H1 (cell line): ENCODE data around the gene NFX1. TPM values are rescaled to one million over a fixed set of nuclear protein-coding genes. Genes with fewer than 3 reads are reported as not detected.

Source experiments
- CTCF ChIA-PET: fragments of 300-600 bp; sonication (Branson Sonifier 250); formaldehyde crosslinking; loops from one replicate; lab custom pipeline; 2021; ENCODE audit not compliant: partially characterized antibody; lab: Charles Lee
- POLR2A ChIA-PET: fragments of 300-600 bp; sonication (Branson Sonifier 250); formaldehyde crosslinking; loops from one replicate; lab custom pipeline; 2021; ENCODE audit warnings: inconsistent platforms; ENCODE audit not compliant: partially characterized antibody; lab: Charles Lee
- DNase-seq, 2 experiments: peaks; one replicate each; pipeline versions ENCODE4 v3.0.0 to v3.0.0-alpha.2; 2010 to 2022; ENCODE audit warnings: low spot score in 2 of 2, low read depth in 1 of 2, mixed read lengths in 1 of 2
- FAIRE-seq: peaks from 2 replicates; lab custom pipeline; 2011; peaks lifted over from hg19 to GRCh38; lab: Jason Lieb, UNC
- H2AFZ ChIP-seq: 2 replicates; pipeline ENCODE4 v1.8.1; 2012; ENCODE audit warnings: low read length, inconsistent platforms
- H2AK5ac ChIP-seq: 2 replicates; pipeline ENCODE4 v1.6.1; 2013; ENCODE audit warnings: low read depth, low read length
- H2BK120ac ChIP-seq: replicated peaks from 2 replicates; pipeline ENCODE3; 2013; ENCODE audit warnings: low read depth, low read length, inconsistent platforms
- H2BK12ac ChIP-seq: 2 replicates; pipeline ENCODE4 v1.6.1; 2013; ENCODE audit warnings: low read depth, low read length
- H2BK15ac ChIP-seq: 2 replicates; pipeline ENCODE4 v1.6.1; 2013; ENCODE audit warnings: low read length
- H2BK20ac ChIP-seq: 2 replicates; pipeline ENCODE4 v1.6.1; 2013; ENCODE audit warnings: low read length
- H2BK5ac ChIP-seq: 2 replicates; pipeline ENCODE4 v1.6.1; 2013; ENCODE audit warnings: low read depth, low read length
- H3K14ac ChIP-seq: 2 replicates; pipeline ENCODE4 v1.6.1; 2013; ENCODE audit warnings: inconsistent platforms; ENCODE audit not compliant: insufficient read length
- H3K18ac ChIP-seq: 2 replicates; pipeline ENCODE4 v1.6.1; 2013; ENCODE audit warnings: low read length; ENCODE audit errors: extremely low read depth
- H3K23ac ChIP-seq: 2 replicates; pipeline ENCODE4 v1.6.1; 2013; ENCODE audit warnings: inconsistent platforms; ENCODE audit not compliant: insufficient read length
- H3K23me2 ChIP-seq: 2 replicates; pipeline ENCODE4 v1.6.1; 2013; ENCODE audit warnings: low read depth, low read length
- H3K27ac ChIP-seq: 2 replicates; pipeline ENCODE4 v1.6.1; 2011; ENCODE audit warnings: low read depth, low read length, inconsistent platforms
- H3K27me3 ChIP-seq, 4 experiments: replicated peaks in 1 of 4; 1 replicate in 1 of 4; 2 replicates in 3 of 4; pipeline versions ENCODE4 v1.6.1 to v1.8.1; 2011 to 2013; ENCODE audit warnings: low read length in 3 of 4, mild to moderate bottlenecking in 3 of 4, inconsistent platforms in 2 of 4, mixed read lengths in 2 of 4, moderate library complexity in 1 of 4; ENCODE audit not compliant: control insufficient read depth in 3 of 4, insufficient read depth in 3 of 4; ENCODE audit errors: extremely low read depth in 1 of 4
- H3K36me3 ChIP-seq, 4 experiments: 2 replicates each; pipeline versions ENCODE4 v1.6.1 to v1.8.1; 2011 to 2013; ENCODE audit warnings: mild to moderate bottlenecking in 4 of 4, low read length in 3 of 4, moderate library complexity in 2 of 4, control low read depth in 1 of 4, inconsistent platforms in 1 of 4; ENCODE audit not compliant: insufficient read depth in 4 of 4, control insufficient read depth in 2 of 4
- H3K4ac ChIP-seq: replicated peaks from 2 replicates; pipeline ENCODE3; 2013; ENCODE audit warnings: low read length, low read depth, mixed read lengths, inconsistent platforms; ENCODE audit not compliant: insufficient read length
- H3K4me1 ChIP-seq, 4 experiments: replicated peaks in 1 of 4; 1 replicate in 1 of 4; 2 replicates in 3 of 4; pipeline versions ENCODE4 v1.6.1 to v1.8.1; 2011 to 2013; ENCODE audit warnings: low read length in 3 of 4, inconsistent platforms in 2 of 4, mixed read lengths in 1 of 4; ENCODE audit not compliant: insufficient read depth in 4 of 4, control insufficient read depth in 3 of 4
- H3K4me2 ChIP-seq, 2 experiments: 2 replicates each; pipeline versions ENCODE4 v1.6.1 to v1.8.1; 2011 to 2013; ENCODE audit warnings: low read depth in 2 of 2, low read length in 2 of 2, control low read depth in 1 of 2, inconsistent platforms in 1 of 2, mild to moderate bottlenecking in 1 of 2; ENCODE audit not compliant: insufficient read depth in 1 of 2
- H3K4me3 ChIP-seq, 4 experiments: fragments of 200-600, 300-600 bp in 1 of 4; sonication (generic), shearing (Covaris generic), sonication (Bioruptor Twin) in 1 of 4; 2 replicates each; pipeline versions ENCODE4 v1.5.1 to v1.8.1; 2011 to 2016; ENCODE audit warnings: low read length in 4 of 4, low read depth in 3 of 4, control low read depth in 2 of 4, inconsistent platforms in 2 of 4, mild to moderate bottlenecking in 2 of 4, mixed read lengths in 1 of 4, moderate library complexity in 1 of 4; ENCODE audit not compliant: insufficient read depth in 2 of 4; ENCODE audit errors: extremely low read depth in 1 of 4
- H3K56ac ChIP-seq: replicated peaks from 2 replicates; pipeline ENCODE3; 2013; ENCODE audit warnings: low read depth, mild to moderate bottlenecking, mixed read lengths, low read length, inconsistent platforms; ENCODE audit not compliant: insufficient read length
- H3K79me1 ChIP-seq: 2 replicates; pipeline ENCODE4 v1.6.1; 2013; ENCODE audit warnings: low read depth, low read length, control low read depth
- H3K79me2 ChIP-seq, 2 experiments: 2 replicates each; pipeline versions ENCODE4 v1.6.1 to v1.8.1; 2012 to 2013; ENCODE audit warnings: low read length in 2 of 2, mild to moderate bottlenecking in 2 of 2, inconsistent platforms in 1 of 2; ENCODE audit not compliant: insufficient read depth in 2 of 2, control insufficient read depth in 1 of 2
- H3K9ac ChIP-seq, 4 experiments: replicated peaks in 1 of 4; 1 replicate in 1 of 4; 2 replicates in 3 of 4; pipeline versions ENCODE4 v1.6.1 to v1.8.1; 2011 to 2013; ENCODE audit warnings: low read depth in 3 of 4, low read length in 3 of 4, control low read depth in 2 of 4, mild to moderate bottlenecking in 2 of 4, moderate library complexity in 2 of 4, inconsistent platforms in 1 of 4; ENCODE audit errors: extremely low read depth in 1 of 4
- H3K9me3 ChIP-seq, 2 experiments: 2 replicates each; pipeline versions ENCODE4 v1.6.1 to v1.8.1; 2012 to 2013; ENCODE audit warnings: mild to moderate bottlenecking in 2 of 2, moderate library complexity in 2 of 2, control low read depth in 1 of 2, inconsistent platforms in 1 of 2, low read depth in 1 of 2, low read length in 1 of 2, mixed read lengths in 1 of 2; ENCODE audit not compliant: insufficient read depth in 2 of 2
- H4K20me1 ChIP-seq, 2 experiments: replicated peaks in 1 of 2; 2 replicates each; pipeline versions ENCODE3 to v1.8.1; 2011 to 2013; ENCODE audit warnings: inconsistent platforms in 2 of 2, low read length in 2 of 2, mild to moderate bottlenecking in 1 of 2; ENCODE audit not compliant: insufficient read depth in 2 of 2, control insufficient read depth in 1 of 2
- H4K5ac ChIP-seq: 2 replicates; pipeline ENCODE4 v1.6.1; 2013; ENCODE audit warnings: low read length, low read depth, mixed read lengths, inconsistent platforms; ENCODE audit not compliant: insufficient read length
- H4K8ac ChIP-seq: 2 replicates; pipeline ENCODE4 v1.8.0; 2013; ENCODE audit warnings: mild to moderate bottlenecking, moderate library complexity, low read length, inconsistent platforms; ENCODE audit not compliant: insufficient read depth; ENCODE audit errors: extremely low read depth
- H4K91ac ChIP-seq: replicated peaks from 2 replicates; pipeline ENCODE3; 2013; ENCODE audit warnings: low read length, mixed read lengths, inconsistent platforms; ENCODE audit not compliant: insufficient read length
- GTF2F1 ChIP-seq: IDR thresholded peaks from 2 replicates; pipeline ENCODE4 v1.6.1; 2012; ENCODE audit warnings: low read depth, low read length, improper control_type of control experiment, borderline replicate concordance
- WGBS, 2 experiments: shearing (Covaris generic) in 1 of 2; methylation state at CpG; one replicate each; pipeline versions ENCODE4 v1.1.6 to v1.1.7; 2013 to 2015; ENCODE audit warnings: low lambda C conversion rate in 2 of 2, mixed read lengths in 2 of 2, inconsistent platforms in 1 of 2, low coverage in 1 of 2, missing lambda C conversion rate in 1 of 2; ENCODE audit not compliant: insufficient replicate concordance in 2 of 2, insufficient coverage in 1 of 2, insufficient read length in 1 of 2; ENCODE audit errors: extremely low coverage in 1 of 2, missing lambda C conversion rate in 1 of 2; 5-methylcytosine and 5-hydroxymethylcytosine counted together
- polyA plus RNA-seq, 7 experiments: library from polyadenylated mRNA; depleted of rRNA in 3 of 7; stranded (reverse) in 5 of 7; unstranded in 2 of 7; fragments of >200 nt in 5 of 7; fragments of 200-250 nt in 2 of 7; gene quantifications; 1 replicate in 5 of 7; 2 replicates in 1 of 7; 4 replicates in 1 of 7; pipeline versions ENCODE4 v1.2.1 to v1.2.3, GENCODE V29; 2011 to 2013; ENCODE audit warnings: missing spikeins in 2 of 7, mixed read lengths in 2 of 7
- total RNA-seq: library from RNA; stranded (reverse); fragmentation: NEBNext Ultra II Directional; extraction: Animal tissue kit (Norgen Biotek cat#: 25700); gene quantifications from 2 replicates; pipeline ENCODE4 v1.2.1, GENCODE V29; 2021

Gene NFX1
- total and polyA plus RNA-seq, 2 of the 8 experiments (the other 6 are each of a cell fraction or from before 2014, with no cell fraction given) = 19.4 to 28.4 TPM

- Histone ChIP-seq H3K36me3 (peaks cover 10 to 37% (median 22%) of the 10 kb centered on the region in 4 experiments), H3K79me1 (no peaks in the 10 kb centered on the region), H2BK5ac (no peak overlapping the region), H3K18ac (no peak overlapping the region), H2BK15ac (no peak overlapping the region), H3K23me2 (no peaks in the 10 kb centered on the region), H3K23ac (no peak overlapping the region), H3K56ac (no peak overlapping the region), H3K4me3 (no peak overlapping the region), H2AFZ (no peak overlapping the region), H3K9ac (no peak overlapping the region), H3K14ac (no peak overlapping the region), H3K4me1 (no peaks in the 10 kb centered on the region), H3K27ac (no peak overlapping the region), H3K4ac (no peak overlapping the region), H2BK12ac (no peak overlapping the region), H3K27me3 (no peaks in the 10 kb centered on the region), H4K20me1 (peaks cover 0 to 1% of the 10 kb centered on the region in 2 experiments), H2BK20ac (no peak overlapping the region), H3K9me3 (no peaks in the 10 kb centered on the region), H3K4me2 (no peak overlapping the region), H2BK120ac (no peak overlapping the region), H3K79me2 (no peaks in the 10 kb centered on the region), H2AK5ac (no peak overlapping the region), H4K8ac (no peak overlapping the region), H4K5ac (no peak overlapping the region), H4K91ac (no peak overlapping the region)
- ChIA-PET CTCF (no interaction called here), POLR2A (interaction anchor here (1.1 kb wide), 1 partner anchor 18 kb away, joined by 3 read pairs; no protein-coding TSS in a partner anchor)
- no peak for TF ChIP-seq GTF2F1
- 92% methylated on average over 5 of the region's 5 CpGs; no CpG with 5 or more reads in 1 of the 2 experiments for WGBS, 2 experiments
- DNase-seq = no peak
- FAIRE-seq = no peak
Measured at GRCh38 chr9:33329979-33330378, 39.7 kb downstream of the NFX1 start.
